ENCODE measurements around the gene ADARB1.

GRCh38 chr21:45097827-45098387 lies 23.5 kb downstream of the ADARB1 start:
- TF ChIP-seq CTCF (IDR thresholded peaks at IDR 0.05; ENCODE audit: insufficient read depth, low read length, poor library complexity, severe bottlenecking) (no peak), EZH2phosphoT487 (conservative IDR thresholded peaks at IDR 0.05; ENCODE audit: low read length) (no peak)

All from SU-DHL-6 (cell line).